Thyroid gland (tissue), 4 donors: ENCODE results near the gene NANOS3. TPM values are rescaled to one million over a fixed set of nuclear protein-coding genes. Genes with fewer than 3 reads are reported as not detected.
A peak's percentile ranks its signal among the peaks of the same experiment; 100 is the strongest.

Source experiments
- DNase-seq, 2 donors: peaks; one replicate each; pipeline ENCODE4 v3.0.0-alpha.2; 2019
- H3K27ac ChIP-seq, 3 donors: fragments of 200-600 bp; sonication (generic); 1 replicate in 2 of 3; 2 replicates in 1 of 3; pipeline ENCODE4 v1.5.1; 2016 to 2019; ENCODE audit warnings: mild to moderate bottlenecking in 1 of 3, moderate library complexity in 1 of 3
- H3K27me3 ChIP-seq: fragments of 200-600 bp; sonication (generic); one replicate; pipeline ENCODE4 v1.5.1; 2019
- H3K36me3 ChIP-seq, 2 donors: fragments of 200-600 bp; sonication (generic); one replicate each; pipeline ENCODE4 v1.5.1; 2016 to 2019
- H3K4me1 ChIP-seq, 2 donors: fragments of 200-600 bp; sonication (generic); one replicate each; pipeline ENCODE4 v1.5.1; 2017 to 2019
- H3K4me3 ChIP-seq, 3 donors: fragments of 200-600 bp; sonication (generic); replicated peaks in 1 of 3; 1 replicate in 2 of 3; 2 replicates in 1 of 3; pipeline ENCODE4 v1.5.1; 2016; ENCODE audit warnings: mild to moderate bottlenecking in 1 of 3
- H3K9me3 ChIP-seq: fragments of 200-600 bp; sonication (generic); one replicate; pipeline ENCODE4 v1.5.1; 2017
- POLR2A ChIP-seq, 2 donors: fragments of 450-650 bp; IDR thresholded peaks; one replicate each; pipeline ENCODE4 v1.6.1; 2017; ENCODE audit warnings: antibody characterized with exemption in 2 of 2, mild to moderate bottlenecking in 2 of 2, moderate library complexity in 1 of 2
- WGBS, 2 donors: methylation state at CpG; one replicate each; pipeline ENCODE4 v1.1.5; 2017; 5-methylcytosine and 5-hydroxymethylcytosine counted together
- intact Hi-C: fragments of 100-400 bp; cut with DNase I; formaldehyde crosslinking; loops from one replicate; pipeline ENCODE4 v1.15.1; 2023
- total RNA-seq, 4 donors: library from RNA; depleted of rRNA; stranded (reverse); fragments of >200 nt; gene quantifications; one replicate each; pipeline ENCODE4 v1.2.3, GENCODE V29; 2016
- TF ChIP-seq, protein P1 (sequence below), 6 experiments: fragments of 200-600 bp in 3 of 6; fragments of 450-650 bp in 3 of 6; sonication (generic) in 3 of 6; IDR thresholded peaks; one replicate each; pipeline ENCODE4 v1.5.1; 2016 to 2019; ENCODE audit warnings: antibody characterized with exemption in 6 of 6, mild to moderate bottlenecking in 2 of 6, inconsistent platforms in 1 of 6, moderate library complexity in 1 of 6

NANOS3 gene
- total RNA-seq, 4 donors from 2014 or later, result not detected

DNA sequence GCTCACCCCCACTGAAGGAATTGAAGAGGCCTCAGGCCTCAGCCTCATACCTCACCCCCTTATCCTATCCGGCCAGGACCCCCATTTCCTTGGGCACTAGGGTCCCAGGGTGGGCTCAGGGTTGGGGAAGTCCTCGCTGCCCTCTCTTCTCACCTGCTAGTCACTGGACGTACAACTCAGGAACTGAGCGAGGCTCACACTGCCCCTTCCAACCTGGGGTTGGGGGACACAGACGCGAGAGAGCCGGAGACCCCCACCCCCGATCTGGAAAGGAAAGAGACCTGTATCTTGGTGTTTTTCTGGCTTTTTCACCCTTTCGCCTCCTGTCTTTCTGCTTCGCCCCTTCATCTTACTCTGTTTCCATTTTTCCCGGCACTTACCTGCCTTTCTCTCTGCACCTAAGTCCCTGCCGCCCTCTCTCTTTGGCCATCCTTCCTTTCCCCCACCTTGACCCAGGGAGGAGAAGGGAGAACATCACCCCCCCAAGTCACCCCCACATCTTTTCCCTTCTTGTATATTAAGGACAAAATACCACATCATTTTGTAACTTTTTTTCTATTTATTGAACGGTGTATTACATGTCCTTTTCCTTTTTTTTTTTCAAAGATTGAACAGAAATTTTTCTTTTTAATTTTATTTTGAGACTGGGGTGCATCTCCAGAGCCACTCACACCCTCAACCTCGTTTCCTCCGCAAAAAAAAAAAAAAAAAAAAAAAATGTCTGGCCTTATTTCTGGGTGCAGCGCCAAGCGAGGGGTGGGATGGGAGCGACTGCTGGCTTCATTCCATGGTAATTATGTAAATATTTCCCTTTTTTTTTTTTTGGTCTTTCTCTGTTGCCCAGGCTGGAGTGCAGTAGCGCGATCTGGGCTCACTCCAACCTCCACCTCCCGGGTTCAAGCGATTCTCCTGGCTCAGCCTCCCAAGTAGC lies 45.1 kb upstream of the NANOS3 start:
- Histone ChIP-seq H3K9me3 (no peaks in the 10 kb centered on the region), H3K4me3 (no peak overlapping the region), H3K4me1 (peaks cover 20 to 27% of the 10 kb centered on the region in 2 donors), H3K27ac (no peak overlapping the region), H3K36me3 (peaks cover 12 to 19% of the 10 kb centered on the region in 2 donors), H3K27me3 (no peaks in the 10 kb centered on the region)
- WGBS, 2 donors, result 81 to 83% methylated on average over 22 of the region's 22 CpGs
- intact Hi-C loops, result no loop called here
- no peak for DNase-seq
- TF ChIP-seq POLR2A (IDR thresholded peaks at IDR 0.05), result no peak
- TF ChIP-seq, protein P1, sequence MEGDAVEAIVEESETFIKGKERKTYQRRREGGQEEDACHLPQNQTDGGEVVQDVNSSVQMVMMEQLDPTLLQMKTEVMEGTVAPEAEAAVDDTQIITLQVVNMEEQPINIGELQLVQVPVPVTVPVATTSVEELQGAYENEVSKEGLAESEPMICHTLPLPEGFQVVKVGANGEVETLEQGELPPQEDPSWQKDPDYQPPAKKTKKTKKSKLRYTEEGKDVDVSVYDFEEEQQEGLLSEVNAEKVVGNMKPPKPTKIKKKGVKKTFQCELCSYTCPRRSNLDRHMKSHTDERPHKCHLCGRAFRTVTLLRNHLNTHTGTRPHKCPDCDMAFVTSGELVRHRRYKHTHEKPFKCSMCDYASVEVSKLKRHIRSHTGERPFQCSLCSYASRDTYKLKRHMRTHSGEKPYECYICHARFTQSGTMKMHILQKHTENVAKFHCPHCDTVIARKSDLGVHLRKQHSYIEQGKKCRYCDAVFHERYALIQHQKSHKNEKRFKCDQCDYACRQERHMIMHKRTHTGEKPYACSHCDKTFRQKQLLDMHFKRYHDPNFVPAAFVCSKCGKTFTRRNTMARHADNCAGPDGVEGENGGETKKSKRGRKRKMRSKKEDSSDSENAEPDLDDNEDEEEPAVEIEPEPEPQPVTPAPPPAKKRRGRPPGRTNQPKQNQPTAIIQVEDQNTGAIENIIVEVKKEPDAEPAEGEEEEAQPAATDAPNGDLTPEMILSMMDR (IDR thresholded peaks at IDR 0.05), result no peak

DNA sequence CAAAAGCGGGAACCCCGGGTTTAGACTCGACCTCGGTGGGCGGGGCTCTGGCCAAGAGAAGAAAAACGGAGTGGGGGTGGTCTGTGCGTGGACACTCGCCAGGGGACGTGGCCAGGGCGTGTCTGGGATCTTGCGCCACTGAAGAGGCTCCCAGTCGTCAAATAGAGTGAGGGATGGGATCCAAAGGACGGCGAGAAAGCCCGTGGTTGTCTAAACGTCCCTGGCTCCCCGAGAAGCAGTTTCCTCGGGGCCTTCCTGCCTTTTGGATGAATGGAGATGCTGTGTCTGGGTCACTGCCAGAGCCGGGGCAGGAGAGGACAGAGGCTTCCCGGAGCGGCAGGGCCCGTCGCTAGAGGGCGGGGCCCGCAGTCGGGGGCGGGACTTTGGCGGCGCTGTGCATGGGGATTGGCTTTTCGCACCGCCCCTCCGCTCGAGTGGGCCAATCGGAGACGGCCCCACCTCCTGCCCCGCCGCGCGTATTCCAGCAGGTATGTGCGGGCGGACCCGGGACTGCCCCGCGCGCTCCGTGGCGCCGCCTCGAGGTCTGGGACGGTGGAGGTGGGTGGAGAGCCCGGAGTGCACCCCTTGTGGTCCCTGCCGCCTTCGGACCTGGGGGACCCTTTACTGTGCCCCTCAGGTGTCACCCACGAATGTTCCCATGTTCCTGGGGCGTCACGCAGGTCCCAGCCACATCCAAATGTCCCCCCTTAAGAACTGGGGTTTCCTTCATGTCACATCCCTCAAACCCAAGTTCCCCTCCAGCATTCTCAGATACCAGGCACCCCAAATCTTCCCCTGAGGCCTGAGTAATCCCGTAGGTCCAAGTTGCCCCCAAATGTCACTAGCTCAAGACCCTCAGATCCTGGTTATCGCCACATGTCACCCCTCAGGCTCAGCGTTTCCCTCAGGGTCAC lies 43.3 kb upstream of the NANOS3 start:
- Histone ChIP-seq H3K9me3 (no peaks in the 10 kb centered on the region), H3K4me3 (peak overlapping the region in 1 of 3 donors; percentile 16), H3K4me1 (peaks cover 20 to 43% of the 10 kb centered on the region in 2 donors), H3K36me3 (peaks cover 12 to 19% of the 10 kb centered on the region in 2 donors), H3K27ac (peak overlapping the region; percentile 31 to 84 (median 84)), H3K27me3 (no peaks in the 10 kb centered on the region)
- intact Hi-C loops, result no loop called here
- 12 to 13% methylated on average over 24 to 31 of the region's 59 CpGs for WGBS, 2 donors
- TF ChIP-seq POLR2A (IDR thresholded peaks at IDR 0.05), result no peak
- TF ChIP-seq, protein P1 (IDR thresholded peaks at IDR 0.05), result peak in 4 of 6 experiments; percentile 25 to 54 (median 42)
- peak; percentile 98 to 99 for DNase-seq

DNA sequence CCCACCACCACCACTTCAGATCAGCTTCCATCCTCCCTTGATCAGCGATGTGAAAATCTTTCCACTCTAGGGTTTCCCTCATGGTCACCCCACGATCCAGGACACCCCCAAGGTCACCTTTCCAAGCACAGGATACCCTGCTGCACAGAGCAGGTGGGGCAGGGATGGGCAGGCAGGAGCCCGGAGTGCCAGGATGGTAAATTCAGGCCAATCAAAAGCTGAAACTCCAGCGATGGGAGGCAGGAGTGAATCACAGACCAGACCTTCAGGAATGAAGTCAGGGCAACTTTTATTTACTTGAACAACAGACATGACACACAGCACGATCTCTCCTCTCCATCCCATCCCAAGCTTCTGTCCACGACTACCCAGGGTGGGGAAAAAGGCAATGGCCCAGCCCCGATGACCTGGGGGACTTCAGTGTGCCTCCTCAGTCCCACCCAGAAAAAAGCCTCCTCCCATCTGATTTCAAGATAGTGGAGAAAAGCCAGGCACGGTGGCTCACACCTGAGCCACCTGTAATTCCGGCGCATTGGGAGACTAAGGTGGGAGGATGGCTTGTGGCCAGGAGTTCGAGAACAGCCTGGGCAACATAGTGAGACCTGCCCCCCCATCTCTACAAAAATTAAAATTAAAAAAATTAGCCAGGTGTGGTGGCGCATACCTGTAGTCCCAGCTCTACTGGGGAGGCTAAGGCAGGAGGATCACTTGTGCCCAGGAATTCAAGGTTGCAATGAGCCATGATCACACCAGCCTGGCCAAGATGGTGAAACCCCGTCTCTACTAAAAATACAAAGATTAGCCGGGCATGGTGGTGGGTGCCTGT lies 42.5 kb upstream of the NANOS3 start:
- H3K27me3 ChIP-seq, result no peaks in the 10 kb centered on the region
- no peak for TF ChIP-seq POLR2A (IDR thresholded peaks at IDR 0.05)
- TF ChIP-seq, protein P1 (IDR thresholded peaks at IDR 0.05), result no peak
- peaks cover 12 to 19% of the 10 kb centered on the region in 2 donors for H3K36me3 ChIP-seq
- no peak overlapping the region for H3K4me3 ChIP-seq
- peak overlapping the region in 2 of 3 donors; percentile 84 for H3K27ac ChIP-seq
- intact Hi-C loops, result no loop called here
- no peaks in the 10 kb centered on the region for H3K9me3 ChIP-seq
- DNase-seq, result no peak
- H3K4me1 ChIP-seq, result peaks cover 24 to 49% of the 10 kb centered on the region in 2 donors
- 79 to 83% methylated on average over 14 of the region's 14 CpGs for WGBS, 2 donors

- intact Hi-C loops, result no loop called here
- peak overlapping the region; percentile 63 to 99 (median 96) for H3K27ac ChIP-seq
- TF ChIP-seq POLR2A (IDR thresholded peaks at IDR 0.05), result no peak
- TF ChIP-seq, protein P1 (IDR thresholded peaks at IDR 0.05), result no peak
- H3K4me1 ChIP-seq, result peaks cover 28 to 64% of the 10 kb centered on the region in 2 donors
- DNase-seq, result peak; percentile 45 to 60
- 54 to 61% methylated on average over 12 to 15 of the region's 21 CpGs for WGBS, 2 donors
- H3K4me3 ChIP-seq, result no peak overlapping the region
- no peaks in the 10 kb centered on the region for H3K27me3 ChIP-seq
- peaks cover 6 to 10% of the 10 kb centered on the region in 2 donors for H3K36me3 ChIP-seq
- H3K9me3 ChIP-seq, result no peaks in the 10 kb centered on the region
These were observed 40.9 kb upstream of the NANOS3 start for GRCh38 chr19:13835791-13836723.
